Measurements from ENCODE around the gene ZDHHC14. TPM values are rescaled to one million over a fixed set of nuclear protein-coding genes. Genes with fewer than 3 reads are reported as not detected.

The ZDHHC14 gene
- total and polyA plus RNA-seq, 3 donors from 2014 or later = 28.5 to 74.9 (median 67.9) TPM

- no peaks in the 10 kb centered on the region for H3K9me3 ChIP-seq
- no peak overlapping the region for H3K27ac ChIP-seq
- H3K4me3 ChIP-seq = no peak overlapping the region
- DNase-seq = no peak
- no peaks in the 10 kb centered on the region for H3K36me3 ChIP-seq (ENCODE audit: low read depth, missing control alignments)
- no peaks in the 10 kb centered on the region for H3K27me3 ChIP-seq
- WGBS, 2 donors = 88% methylated on average over 7 of the region's 7 CpGs
- TF ChIP-seq CTCF (IDR thresholded peaks at IDR 0.05) = no peak
- no peak for TF ChIP-seq POLR2A (IDR thresholded peaks at IDR 0.05)
- no peaks in the 10 kb centered on the region for H3K4me1 ChIP-seq
- intact Hi-C loops (cut with DNase I; ENCODE audit: low total_unique reads) = no loop called here
These were observed 12.5 kb upstream of the ZDHHC14 start for GRCh38 chr6:157368359-157369049.

- DNase-seq = no peak
- no peaks in the 10 kb centered on the region for H3K9me3 ChIP-seq
- 94 to 97% methylated on average over 1 of the region's 1 CpG for WGBS, 2 donors
- H3K36me3 ChIP-seq (ENCODE audit: low read depth, missing control alignments) = no peaks in the 10 kb centered on the region
- intact Hi-C loops (cut with DNase I; ENCODE audit: low total_unique reads) = no loop called here
- H3K4me3 ChIP-seq = no peak overlapping the region
- H3K27me3 ChIP-seq = no peaks in the 10 kb centered on the region
- H3K4me1 ChIP-seq = no peaks in the 10 kb centered on the region
- TF ChIP-seq CTCF (IDR thresholded peaks at IDR 0.05) = no peak
- no peak for TF ChIP-seq POLR2A (IDR thresholded peaks at IDR 0.05)
- H3K27ac ChIP-seq = no peak overlapping the region
These were observed 10.2 kb upstream of the ZDHHC14 start for GRCh38 chr6:157370755-157371154.

GRCh38 chr6:157372501-157373280, 8.3 kb upstream of the ZDHHC14 start:
- intact Hi-C loops (cut with DNase I; ENCODE audit: low total_unique reads) = no loop called here

GRCh38 chr6:157374889-157375443, 6.0 kb upstream of the ZDHHC14 start:
- 75 to 78% methylated on average over 6 of the region's 6 CpGs for WGBS, 2 donors
- intact Hi-C loops (cut with DNase I; ENCODE audit: low total_unique reads) = no loop called here

More at GRCh38 chr6:157372501-157373280, 8.3 kb upstream of the ZDHHC14 start:
- H3K27me3 ChIP-seq = no peaks in the 10 kb centered on the region
- no peak overlapping the region for H3K27ac ChIP-seq
- no peak overlapping the region for H3K4me3 ChIP-seq
- DNase-seq = no peak
- no peaks in the 10 kb centered on the region for H3K36me3 ChIP-seq (ENCODE audit: low read depth, missing control alignments)
- TF ChIP-seq POLR2A (IDR thresholded peaks at IDR 0.05) (no peak), CTCF (IDR thresholded peaks at IDR 0.05) (no peak)
- no peaks in the 10 kb centered on the region for H3K9me3 ChIP-seq
- 86 to 92% methylated on average over 10 of the region's 10 CpGs for WGBS, 2 donors
- H3K4me1 ChIP-seq = no peaks in the 10 kb centered on the region

More at GRCh38 chr6:157374889-157375443, 6.0 kb upstream of the ZDHHC14 start:
- Histone ChIP-seq H3K4me1 (peaks cover 14% of the 10 kb centered on the region), H3K36me3 (ENCODE audit: low read depth, missing control alignments) (no peaks in the 10 kb centered on the region), H3K4me3 (no peak overlapping the region), H3K9me3 (no peaks in the 10 kb centered on the region), H3K27ac (no peak overlapping the region), H3K27me3 (no peaks in the 10 kb centered on the region)
- no peak for DNase-seq
- TF ChIP-seq CTCF (IDR thresholded peaks at IDR 0.05) = no peak
- no peak for TF ChIP-seq POLR2A (IDR thresholded peaks at IDR 0.05)
